ENCODE measurements around the gene KLF1. TPM values are rescaled to one million over a fixed set of nuclear protein-coding genes. Genes with fewer than 3 reads are reported as not detected.

KLF1 gene
- total and polyA plus RNA-seq, 2 of the 8 experiments (the other 6 are each of a cell fraction or from before 2014, with no cell fraction given) = 0.84 to 0.91 TPM

Small RNA genes lying within 50 kb of the gene (microRNA-seq; reads per million reads assigned to microRNA genes)
- 0 reads per million in 2 experiments for gene MIR5695 (ENCODE audit: borderline microRNAs expressed in 2 of 2, borderline number of aligned reads in 2 of 2, borderline replicate concordance in 1 of 2)
- 0 to 0.41 reads per million in 2 experiments for gene MIR6794 (ENCODE audit: borderline microRNAs expressed in 2 of 2, borderline number of aligned reads in 2 of 2, borderline replicate concordance in 1 of 2)

Small RNA genes lying within 50 kb of the gene (small RNA-seq; reads per million reads assigned to genes)
- not detected for gene MIR5695 (ENCODE audit: insufficient read depth)
- not detected for gene MIR6794 (ENCODE audit: insufficient read depth)

Other genes starting within 250 kb of the KLF1 start
- 71.1 and 76.3 TPM in 2 replicates for gene MAN2B1, start 220.5 kb downstream of the KLF1 start, total RNA-seq (2021; fragmentation: NEBNext Ultra II Directional; extraction: Animal tissue kit (Norgen Biotek cat#: 25700))
- gene MAN2B1, start 220.5 kb downstream of the KLF1 start, polyA plus RNA-seq (2011; rRNA removed) = 55.3 and 73.6 TPM in 2 replicates
- gene WDR83, start 220.4 kb downstream of the KLF1 start, total RNA-seq (2021; fragmentation: NEBNext Ultra II Directional; extraction: Animal tissue kit (Norgen Biotek cat#: 25700)) = 15.3 and 19.6 TPM in 2 replicates
- 12.6 and 24.5 TPM in 2 replicates for gene WDR83, start 220.4 kb downstream of the KLF1 start, polyA plus RNA-seq (2011; rRNA removed)
- 86.6 and 88.8 TPM in 2 replicates for gene DHPS, start 205.3 kb downstream of the KLF1 start, total RNA-seq (2021; fragmentation: NEBNext Ultra II Directional; extraction: Animal tissue kit (Norgen Biotek cat#: 25700))
- 99.6 and 118 TPM in 2 replicates for gene DHPS, start 205.3 kb downstream of the KLF1 start, polyA plus RNA-seq (2011; rRNA removed)
- gene GNG14, start 199.2 kb downstream of the KLF1 start, total RNA-seq (2021; fragmentation: NEBNext Ultra II Directional; extraction: Animal tissue kit (Norgen Biotek cat#: 25700)) = not detected in 2 replicates
- not detected in 2 replicates for gene GNG14, start 199.2 kb downstream of the KLF1 start, polyA plus RNA-seq (2011; rRNA removed)
- 10.8 and 11.1 TPM in 2 replicates for gene FBXW9, start 190.6 kb downstream of the KLF1 start, total RNA-seq (2021; fragmentation: NEBNext Ultra II Directional; extraction: Animal tissue kit (Norgen Biotek cat#: 25700))
- 30.1 and 36.4 TPM in 2 replicates for gene FBXW9, start 190.6 kb downstream of the KLF1 start, polyA plus RNA-seq (2011; rRNA removed)
- gene TNPO2, start 163.3 kb downstream of the KLF1 start, total RNA-seq (2021; fragmentation: NEBNext Ultra II Directional; extraction: Animal tissue kit (Norgen Biotek cat#: 25700)) = 110 and 112 TPM in 2 replicates
- 121 and 136 TPM in 2 replicates for gene TNPO2, start 163.3 kb downstream of the KLF1 start, polyA plus RNA-seq (2011; rRNA removed)
- gene TRIR, start 152.5 kb downstream of the KLF1 start, total RNA-seq (2021; fragmentation: NEBNext Ultra II Directional; extraction: Animal tissue kit (Norgen Biotek cat#: 25700)) = 149 and 156 TPM in 2 replicates
- 130 and 167 TPM in 2 replicates for gene TRIR, start 152.5 kb downstream of the KLF1 start, polyA plus RNA-seq (2011; rRNA removed)
- gene GET3, start 149.7 kb downstream of the KLF1 start, total RNA-seq (2021; fragmentation: NEBNext Ultra II Directional; extraction: Animal tissue kit (Norgen Biotek cat#: 25700)) = 105 and 106 TPM in 2 replicates
- 297 and 304 TPM in 2 replicates for gene GET3, start 149.7 kb downstream of the KLF1 start, polyA plus RNA-seq (2011; rRNA removed)
- gene BEST2, start 135.4 kb downstream of the KLF1 start, total RNA-seq (2021; fragmentation: NEBNext Ultra II Directional; extraction: Animal tissue kit (Norgen Biotek cat#: 25700)) = 4.6 TPM in 2 replicates
- gene BEST2, start 135.4 kb downstream of the KLF1 start, polyA plus RNA-seq (2011; rRNA removed) = 7.3 and 11.6 TPM in 2 replicates
- gene HOOK2, start 111.6 kb downstream of the KLF1 start, total RNA-seq (2021; fragmentation: NEBNext Ultra II Directional; extraction: Animal tissue kit (Norgen Biotek cat#: 25700)) = 59.3 and 63.2 TPM in 2 replicates
- 23.8 and 39.2 TPM in 2 replicates for gene HOOK2, start 111.6 kb downstream of the KLF1 start, polyA plus RNA-seq (2011; rRNA removed)
- 7.4 and 8.6 TPM in 2 replicates for gene JUNB, start 95.7 kb downstream of the KLF1 start, total RNA-seq (2021; fragmentation: NEBNext Ultra II Directional; extraction: Animal tissue kit (Norgen Biotek cat#: 25700))
- 10.0 and 14.1 TPM in 2 replicates for gene JUNB, start 95.7 kb downstream of the KLF1 start, polyA plus RNA-seq (2011; rRNA removed)
- 380 and 404 TPM in 2 replicates for gene PRDX2, start 85.4 kb downstream of the KLF1 start, total RNA-seq (2021; fragmentation: NEBNext Ultra II Directional; extraction: Animal tissue kit (Norgen Biotek cat#: 25700))
- 748 and 904 TPM in 2 replicates for gene PRDX2, start 85.4 kb downstream of the KLF1 start, polyA plus RNA-seq (2011; rRNA removed)
- gene THSD8, start 85.1 kb downstream of the KLF1 start, total RNA-seq (2021; fragmentation: NEBNext Ultra II Directional; extraction: Animal tissue kit (Norgen Biotek cat#: 25700)) = 41.3 and 42.3 TPM in 2 replicates
- 3.4 and 8.2 TPM in 2 replicates for gene THSD8, start 85.1 kb downstream of the KLF1 start, polyA plus RNA-seq (2011; rRNA removed)
- gene RNASEH2A, start 80.6 kb downstream of the KLF1 start, total RNA-seq (2021; fragmentation: NEBNext Ultra II Directional; extraction: Animal tissue kit (Norgen Biotek cat#: 25700)) = 67.5 and 67.9 TPM in 2 replicates
- 120 and 141 TPM in 2 replicates for gene RNASEH2A, start 80.6 kb downstream of the KLF1 start, polyA plus RNA-seq (2011; rRNA removed)
- gene RTBDN, start 52.6 kb downstream of the KLF1 start, total RNA-seq (2021; fragmentation: NEBNext Ultra II Directional; extraction: Animal tissue kit (Norgen Biotek cat#: 25700)) = 4.8 and 5.8 TPM in 2 replicates
- gene RTBDN, start 52.6 kb downstream of the KLF1 start, polyA plus RNA-seq (2011; rRNA removed) = 4.0 and 4.4 TPM in 2 replicates
- 25.2 and 28.3 TPM in 2 replicates for gene MAST1, start 48.7 kb downstream of the KLF1 start, total RNA-seq (2021; fragmentation: NEBNext Ultra II Directional; extraction: Animal tissue kit (Norgen Biotek cat#: 25700))
- gene MAST1, start 48.7 kb downstream of the KLF1 start, polyA plus RNA-seq (2011; rRNA removed) = 15.6 and 27.5 TPM in 2 replicates
- 32.9 and 33.2 TPM in 2 replicates for gene DNASE2, start 5.8 kb downstream of the KLF1 start, total RNA-seq (2021; fragmentation: NEBNext Ultra II Directional; extraction: Animal tissue kit (Norgen Biotek cat#: 25700))
- gene DNASE2, start 5.8 kb downstream of the KLF1 start, polyA plus RNA-seq (2011; rRNA removed) = 48.2 and 58.2 TPM in 2 replicates
- 63.8 and 67.3 TPM in 2 replicates for gene GCDH, start 4.0 kb upstream of the KLF1 start, total RNA-seq (2021; fragmentation: NEBNext Ultra II Directional; extraction: Animal tissue kit (Norgen Biotek cat#: 25700))
- 89.4 and 134 TPM in 2 replicates for gene GCDH, start 4.0 kb upstream of the KLF1 start, polyA plus RNA-seq (2011; rRNA removed)
- 0.46 and 0.97 TPM in 2 replicates for gene SYCE2, start 32.1 kb upstream of the KLF1 start, total RNA-seq (2021; fragmentation: NEBNext Ultra II Directional; extraction: Animal tissue kit (Norgen Biotek cat#: 25700))
- 0.69 and 0.71 TPM in 2 replicates for gene SYCE2, start 32.1 kb upstream of the KLF1 start, polyA plus RNA-seq (2011; rRNA removed)
- gene FARSA, start 46.5 kb upstream of the KLF1 start, total RNA-seq (2021; fragmentation: NEBNext Ultra II Directional; extraction: Animal tissue kit (Norgen Biotek cat#: 25700)) = 103 and 108 TPM in 2 replicates
- gene FARSA, start 46.5 kb upstream of the KLF1 start, polyA plus RNA-seq (2011; rRNA removed) = 61.0 and 100 TPM in 2 replicates
- 1,155 and 1,177 TPM in 2 replicates for gene CALR, start 51.4 kb upstream of the KLF1 start, total RNA-seq (2021; fragmentation: NEBNext Ultra II Directional; extraction: Animal tissue kit (Norgen Biotek cat#: 25700))
- gene CALR, start 51.4 kb upstream of the KLF1 start, polyA plus RNA-seq (2011; rRNA removed) = 418 and 591 TPM in 2 replicates
- 73.3 and 76.1 TPM in 2 replicates for gene RAD23A, start 58.7 kb upstream of the KLF1 start, total RNA-seq (2021; fragmentation: NEBNext Ultra II Directional; extraction: Animal tissue kit (Norgen Biotek cat#: 25700))
- 40.0 and 80.1 TPM in 2 replicates for gene RAD23A, start 58.7 kb upstream of the KLF1 start, polyA plus RNA-seq (2011; rRNA removed)
- 42.2 and 45.5 TPM in 2 replicates for gene GADD45GIP1, start 70.0 kb upstream of the KLF1 start, total RNA-seq (2021; fragmentation: NEBNext Ultra II Directional; extraction: Animal tissue kit (Norgen Biotek cat#: 25700))
- 42.6 and 58.5 TPM in 2 replicates for gene GADD45GIP1, start 70.0 kb upstream of the KLF1 start, polyA plus RNA-seq (2011; rRNA removed)
- gene DAND5, start 82.4 kb upstream of the KLF1 start, total RNA-seq (2021; fragmentation: NEBNext Ultra II Directional; extraction: Animal tissue kit (Norgen Biotek cat#: 25700)) = 0.17 and 0.25 TPM in 2 replicates
- 0.13 and 0.14 TPM in 2 replicates for gene DAND5, start 82.4 kb upstream of the KLF1 start, polyA plus RNA-seq (2011; rRNA removed)
- gene NFIX, start 108.3 kb upstream of the KLF1 start, total RNA-seq (2021; fragmentation: NEBNext Ultra II Directional; extraction: Animal tissue kit (Norgen Biotek cat#: 25700)) = 0.20 and 0.27 TPM in 2 replicates
- 0.03 and 0.08 TPM in 2 replicates for gene NFIX, start 108.3 kb upstream of the KLF1 start, polyA plus RNA-seq (2011; rRNA removed)
- 0.58 and 0.65 TPM in 2 replicates for gene LYL1, start 215.7 kb upstream of the KLF1 start, total RNA-seq (2021; fragmentation: NEBNext Ultra II Directional; extraction: Animal tissue kit (Norgen Biotek cat#: 25700))
- gene LYL1, start 215.7 kb upstream of the KLF1 start, polyA plus RNA-seq (2011; rRNA removed) = 0.76 and 1.0 TPM in 2 replicates
- gene TRMT1, start 229.5 kb upstream of the KLF1 start, total RNA-seq (2021; fragmentation: NEBNext Ultra II Directional; extraction: Animal tissue kit (Norgen Biotek cat#: 25700)) = 96.6 and 99.3 TPM in 2 replicates
- 77.4 and 118 TPM in 2 replicates for gene TRMT1, start 229.5 kb upstream of the KLF1 start, polyA plus RNA-seq (2011; rRNA removed)
- 226 and 234 TPM in 2 replicates for gene NACC1, start 231.1 kb upstream of the KLF1 start, total RNA-seq (2021; fragmentation: NEBNext Ultra II Directional; extraction: Animal tissue kit (Norgen Biotek cat#: 25700))
- 301 and 541 TPM in 2 replicates for gene NACC1, start 231.1 kb upstream of the KLF1 start, polyA plus RNA-seq (2011; rRNA removed)

Data from H1 (cell line).